Ishikawa (cell line): ENCODE results near the gene WWOX.

ENCODE experiments used
- RAD21 ChIP-seq: IDR thresholded peaks from 2 replicates; pipeline ENCODE4 v1.6.1; 2012; ENCODE audit warnings: low read depth
- ZBTB7A ChIP-seq: IDR thresholded peaks from 2 replicates; pipeline ENCODE4 v1.6.1; 2012; ENCODE audit warnings: low read depth

DNA sequence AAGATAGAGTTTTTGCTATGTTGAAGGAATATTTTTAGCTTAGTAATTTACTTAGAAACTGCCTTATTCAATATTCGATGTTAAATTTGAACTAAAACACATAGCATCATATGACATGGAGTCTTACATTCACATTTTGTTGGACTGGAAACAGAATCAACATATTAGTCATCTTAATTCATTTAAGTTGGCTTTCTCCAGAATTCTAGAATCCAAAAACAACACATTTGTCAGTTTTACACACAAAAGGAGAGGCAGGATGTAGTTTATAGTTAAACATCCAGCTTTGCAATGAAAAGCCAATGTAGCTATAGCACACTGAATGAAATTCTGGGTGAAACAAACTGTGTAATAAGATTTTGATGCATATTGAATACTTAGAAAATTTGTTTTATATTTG is 43.3 kb downstream of the WWOX start:
- TF ChIP-seq RAD21, result no peak
- TF ChIP-seq ZBTB7A, result no peak
